ENCODE measurements around the gene CNP. TPM values are rescaled to one million over a fixed set of nuclear protein-coding genes. Genes with fewer than 3 reads are reported as not detected.

Gene CNP
- total RNA-seq, 1 experiment from 2014 or later, result 51.2 TPM

GRCh38 chr17:41935641-41936040 is 31.0 kb upstream of the CNP start (continued):
- TF ChIP-seq REST (IDR thresholded peaks at IDR 0.05; ENCODE audit: low read depth), result no peak
- TF ChIP-seq FOSL1 (IDR thresholded peaks at IDR 0.05; ENCODE audit: low read depth), result no peak
- TF ChIP-seq POLR2A (IDR thresholded peaks at IDR 0.05; ENCODE audit: borderline replicate concordance, extremely low read depth, insufficient read depth, insufficient read length), result no peak

GRCh38 chr17:41937970-41938954 is 28.3 kb upstream of the CNP start:
- H3K9ac ChIP-seq (ENCODE audit: low read length), result no peak overlapping the region
- no peaks in the 10 kb centered on the region for H3K27me3 ChIP-seq (ENCODE audit: insufficient read depth, low read length)
- no peak overlapping the region for H3K4me3 ChIP-seq (replicated peaks in 1 of 2; ENCODE audit: low read depth in 1 of 2, low read length in 2 of 2)
- CTCF ChIA-PET, result no interaction called here
- no peak for ATAC-seq
- H3K9me3 ChIP-seq (ENCODE audit: control insufficient read depth in 1 of 2, insufficient read depth in 1 of 2, low read depth in 1 of 2, low read length in 2 of 2), result no peaks in the 10 kb centered on the region
- H3K9me2 ChIP-seq (ENCODE audit: insufficient read depth), result no peaks in the 10 kb centered on the region
- no peak overlapping the region for H2AFZ ChIP-seq (ENCODE audit: low read depth, low read length, poor library complexity, severe bottlenecking)
- H3K27ac ChIP-seq (ENCODE audit: low read depth, low read length), result no peak overlapping the region
- no peaks in the 10 kb centered on the region for H4K20me1 ChIP-seq (ENCODE audit: insufficient read depth)
- intact Hi-C loops (cut with micrococcal nuclease), result no loop called here
- no TSS peak for BruUV-seq (replicated peaks)
- RAD21 ChIA-PET (ENCODE audit: low non-redundant PET in 1 of 2, low total read pairs in 2 of 2, uncharacterized antibody in 2 of 2, unreplicated experiment in 2 of 2), result no interaction called here
- no peak for DNase-seq (ENCODE audit: low read depth, low spot score)
- no peak overlapping the region for H3K4me2 ChIP-seq (ENCODE audit: low read length)
- POLR2A ChIA-PET, result no interaction called here
- H3K36me3 ChIP-seq (ENCODE audit: control insufficient read depth in 1 of 2, insufficient read depth in 2 of 2, low read length in 2 of 2), result no peaks in the 10 kb centered on the region
- no peaks in the 10 kb centered on the region for H3K79me2 ChIP-seq (ENCODE audit: insufficient read depth, low read length)
- H3K4me1 ChIP-seq (ENCODE audit: control insufficient read depth in 1 of 2, insufficient read depth in 2 of 2, low read length in 2 of 2), result peaks cover 0 to 9% of the 10 kb centered on the region in 2 experiments; a peak in 1 of 4 replicates
- TF ChIP-seq CTCF (IDR thresholded peaks at IDR 0.05 in 2 of 3, conservative IDR thresholded peaks at IDR 0.05 in 1 of 3; ENCODE audit: borderline replicate concordance in 1 of 3, insufficient read depth in 1 of 3, low read depth in 2 of 3, low read length in 2 of 3) (no peak), SP1 (IDR thresholded peaks at IDR 0.05; ENCODE audit: low read depth) (no peak), ATF3 (IDR thresholded peaks at IDR 0.05) (no peak), ZBTB33 (IDR thresholded peaks at IDR 0.05; ENCODE audit: extremely low read depth, insufficient replicate concordance, low read length) (no peak), EZH2phosphoT487 (IDR thresholded peaks at IDR 0.05; ENCODE audit: borderline replicate concordance) (no peak), ZFX (IDR thresholded peaks at IDR 0.05) (no peak), YY1 (IDR thresholded peaks at IDR 0.05; ENCODE audit: extremely low read depth, insufficient replicate concordance, low read depth, low read length) (no peak), POLR2A (IDR thresholded peaks at IDR 0.05; ENCODE audit: borderline replicate concordance, extremely low read depth, insufficient read depth, insufficient read length) (no peak), POLR2AphosphoS5 (IDR thresholded peaks at IDR 0.05; ENCODE audit: low read depth, low read length) (no peak), EZH2 (IDR thresholded peaks at IDR 0.05) (no peak), FOSL1 (IDR thresholded peaks at IDR 0.05; ENCODE audit: low read depth) (no peak), MAX (IDR thresholded peaks at IDR 0.05) (no peak), TCF7L2 (IDR thresholded peaks at IDR 0.05; ENCODE audit: borderline replicate concordance, extremely low read depth, insufficient read depth, insufficient read length) (no peak)
